Measurements from ENCODE around the gene ADGRF3.

GRCh38 chr2:26363323-26363722 lies 16.7 kb upstream of the ADGRF3 start:
- TF ChIP-seq CTCF (conservative IDR thresholded peaks at IDR 0.05) (no peak), EZH2 (IDR thresholded peaks at IDR 0.05; ENCODE audit: low read depth) (no peak)
